Stimulated activated CD4-positive, alpha-beta T cell treated with anti-CD3 and anti-CD28 coated beads, Interleukin-2, amount 100 ng/mL, for 24 hours (primary cell): Measurements from ENCODE around the gene MUC22.
"Not testable (repeated sequence)": the region's sequence is repeated elsewhere in the genome, so short reads cannot be mapped to it uniquely, and the experiment has no call there.

ENCODE experiments used
- DNase-seq, 2 donors: peaks; one replicate each; pipeline ENCODE4 v3.0.0-alpha.2; 2020

Gene MUC22

GRCh38 chr6:31040801-31041200, 30.5 kb downstream of the MUC22 start:
- DNase-seq: no peak

- DNase-seq: no peak
These were observed 31.2 kb downstream of the MUC22 start for GRCh38 chr6:31041372-31041974.

- DNase-seq: peak; percentile 36 to 45
These were observed 32.5 kb downstream of the MUC22 start for GRCh38 chr6:31042806-31043205.

- DNase-seq: no peak
These were observed 37.8 kb downstream of the MUC22 start for GRCh38 chr6:31048099-31048498.

GRCh38 chr6:31049518-31049917, 39.2 kb downstream of the MUC22 start:
- no peak for DNase-seq

- DNase-seq: not testable (repeated sequence)
These were observed 42.9 kb downstream of the MUC22 start for GRCh38 chr6:31053187-31053586.

- no peak for DNase-seq
These were observed 43.6 kb downstream of the MUC22 start for GRCh38 chr6:31053873-31054272.

GRCh38 chr6:31055441-31055840, 45.2 kb downstream of the MUC22 start:
- no peak for DNase-seq

- DNase-seq: no peak
These were observed 47.2 kb downstream of the MUC22 start for GRCh38 chr6:31057426-31058003.

GRCh38 chr6:31058128-31058894, 48.0 kb downstream of the MUC22 start:
- DNase-seq: no peak

- no peak for DNase-seq
These were observed 49.9 kb downstream of the MUC22 start for GRCh38 chr6:31060145-31060544.

- no peak for DNase-seq
These were observed 53.7 kb downstream of the MUC22 start for GRCh38 chr6:31063906-31064435.

- DNase-seq: no peak
These were observed 55.3 kb downstream of the MUC22 start for GRCh38 chr6:31065556-31065955.

GRCh38 chr6:31067028-31067427, 56.8 kb downstream of the MUC22 start:
- DNase-seq: not testable (repeated sequence)

- not testable (repeated sequence) for DNase-seq
These were observed 57.8 kb downstream of the MUC22 start for GRCh38 chr6:31067891-31068668.

- DNase-seq: peak; percentile 77 to 84
These were observed 58.5 kb downstream of the MUC22 start for GRCh38 chr6:31068669-31069340.

- DNase-seq: no peak
These were observed 60.5 kb downstream of the MUC22 start for GRCh38 chr6:31070711-31071197.

- no peak for DNase-seq
These were observed 64.1 kb downstream of the MUC22 start for GRCh38 chr6:31074401-31074800.

GRCh38 chr6:31075528-31075927, 65.3 kb downstream of the MUC22 start:
- DNase-seq: no peak

GRCh38 chr6:31076611-31077010, 66.3 kb downstream of the MUC22 start:
- no peak for DNase-seq

GRCh38 chr6:31079656-31080261, 69.5 kb downstream of the MUC22 start:
- peak; percentile 71 to 76 for DNase-seq

GRCh38 chr6:31081872-31082271, 71.6 kb downstream of the MUC22 start:
- DNase-seq: no peak
